ENCODE data around the gene PTEN. TPM values are rescaled to one million over a fixed set of nuclear protein-coding genes. Genes with fewer than 3 reads are reported as not detected.
"Not testable (repeated sequence)": the region's sequence is repeated elsewhere in the genome, so short reads cannot be mapped to it uniquely, and the experiment has no call there.

The PTEN gene
- total RNA-seq, 1 experiment from 2014 or later = 281 TPM

GRCh38 chr10:87827681-87828080 lies 35.7 kb upstream of the PTEN start:
- Histone ChIP-seq H3K4me1 (ENCODE audit: low read length) (no peaks in the 10 kb centered on the region), H3K36me3 (ENCODE audit: insufficient read depth, low read length) (no peaks in the 10 kb centered on the region), H2AFZ (ENCODE audit: low read length) (no peak overlapping the region), H3K9me2 (replicated peaks; ENCODE audit: insufficient read depth, low read length) (no peaks in the 10 kb centered on the region), H3K27me3 (ENCODE audit: low read length) (no peaks in the 10 kb centered on the region), H3K4me2 (ENCODE audit: low read depth, low read length, poor library complexity, severe bottlenecking) (no peak overlapping the region), H4K20me1 (ENCODE audit: insufficient read depth, low read depth, low read length) (no peaks in the 10 kb centered on the region), H3K9ac (ENCODE audit: low read length) (no peak overlapping the region), H3K27ac (ENCODE audit: low read length) (no peak overlapping the region), H3K9me3 (ENCODE audit: low read length) (no peaks in the 10 kb centered on the region), H3K79me2 (ENCODE audit: low read length) (no peaks in the 10 kb centered on the region), H3K4me3 (ENCODE audit: low read length) (no peak overlapping the region)
- DNase-seq = no peak

GRCh38 chr10:87829051-87829450 lies 34.4 kb upstream of the PTEN start:
- DNase-seq; H3K9me2 ChIP-seq (replicated peaks; ENCODE audit: insufficient read depth, low read length); H3K4me2 ChIP-seq (ENCODE audit: low read depth, low read length, poor library complexity, severe bottlenecking); H3K36me3 ChIP-seq (ENCODE audit: insufficient read depth, low read length); H3K4me3 ChIP-seq (ENCODE audit: low read length); H4K20me1 ChIP-seq (ENCODE audit: insufficient read depth, low read depth, low read length); H2AFZ ChIP-seq (ENCODE audit: low read length); H3K9ac ChIP-seq (ENCODE audit: low read length); H3K4me1 ChIP-seq (ENCODE audit: low read length); H3K79me2 ChIP-seq (ENCODE audit: low read length); H3K27me3 ChIP-seq (ENCODE audit: low read length); H3K27ac ChIP-seq (ENCODE audit: low read length); H3K9me3 ChIP-seq (ENCODE audit: low read length): not testable (repeated sequence)

GRCh38 chr10:87829986-87830729 lies 33.3 kb upstream of the PTEN start:
- H4K20me1 ChIP-seq (ENCODE audit: insufficient read depth, low read depth, low read length) = no peaks in the 10 kb centered on the region
- H3K4me1 ChIP-seq (ENCODE audit: low read length) = no peaks in the 10 kb centered on the region
- DNase-seq = no peak
- H2AFZ ChIP-seq (ENCODE audit: low read length) = no peak overlapping the region
- no peak overlapping the region for H3K4me2 ChIP-seq (ENCODE audit: low read depth, low read length, poor library complexity, severe bottlenecking)
- no peak overlapping the region for H3K4me3 ChIP-seq (ENCODE audit: low read length)
- H3K9ac ChIP-seq (ENCODE audit: low read length) = no peak overlapping the region
- no peaks in the 10 kb centered on the region for H3K9me3 ChIP-seq (ENCODE audit: low read length)
- no peaks in the 10 kb centered on the region for H3K79me2 ChIP-seq (ENCODE audit: low read length)
- H3K27me3 ChIP-seq (ENCODE audit: low read length) = no peaks in the 10 kb centered on the region
- H3K36me3 ChIP-seq (ENCODE audit: insufficient read depth, low read length) = no peaks in the 10 kb centered on the region
- no peak overlapping the region for H3K27ac ChIP-seq (ENCODE audit: low read length)
- no peaks in the 10 kb centered on the region for H3K9me2 ChIP-seq (replicated peaks; ENCODE audit: insufficient read depth, low read length)

GRCh38 chr10:87836098-87836497 lies 27.3 kb upstream of the PTEN start:
- Histone ChIP-seq H3K9ac (ENCODE audit: low read length) (no peak overlapping the region), H3K9me3 (ENCODE audit: low read length) (no peaks in the 10 kb centered on the region), H3K4me3 (ENCODE audit: low read length) (no peak overlapping the region), H3K9me2 (replicated peaks; ENCODE audit: insufficient read depth, low read length) (no peaks in the 10 kb centered on the region), H3K4me1 (ENCODE audit: low read length) (no peaks in the 10 kb centered on the region; the same call in 1 of the 2 replicates), H4K20me1 (ENCODE audit: insufficient read depth, low read depth, low read length) (no peaks in the 10 kb centered on the region), H3K4me2 (ENCODE audit: low read depth, low read length, poor library complexity, severe bottlenecking) (no peak overlapping the region), H3K27me3 (ENCODE audit: low read length) (no peaks in the 10 kb centered on the region), H3K27ac (ENCODE audit: low read length) (no peak overlapping the region), H3K36me3 (ENCODE audit: insufficient read depth, low read length) (no peaks in the 10 kb centered on the region), H2AFZ (ENCODE audit: low read length) (no peak overlapping the region), H3K79me2 (ENCODE audit: low read length) (no peaks in the 10 kb centered on the region)
- no peak for DNase-seq

- Histone ChIP-seq H3K36me3 (ENCODE audit: insufficient read depth, low read length) (no peaks in the 10 kb centered on the region), H4K20me1 (ENCODE audit: insufficient read depth, low read depth, low read length) (no peaks in the 10 kb centered on the region), H3K27me3 (ENCODE audit: low read length) (no peaks in the 10 kb centered on the region), H3K9ac (ENCODE audit: low read length) (no peak overlapping the region), H2AFZ (ENCODE audit: low read length) (no peak overlapping the region), H3K9me3 (ENCODE audit: low read length) (no peaks in the 10 kb centered on the region), H3K4me1 (ENCODE audit: low read length) (no peaks in the 10 kb centered on the region; the same call in 1 of the 2 replicates), H3K27ac (ENCODE audit: low read length) (no peak overlapping the region), H3K9me2 (replicated peaks; ENCODE audit: insufficient read depth, low read length) (no peaks in the 10 kb centered on the region), H3K4me2 (ENCODE audit: low read depth, low read length, poor library complexity, severe bottlenecking) (no peak overlapping the region), H3K4me3 (ENCODE audit: low read length) (no peak overlapping the region), H3K79me2 (ENCODE audit: low read length) (no peaks in the 10 kb centered on the region)
- no peak for DNase-seq
Observed at GRCh38 chr10:87837445-87837844, 26.0 kb upstream of the PTEN start.

GRCh38 chr10:87838650-87839049 lies 24.8 kb upstream of the PTEN start:
- H3K27ac ChIP-seq (ENCODE audit: low read length) = no peak overlapping the region
- no peak overlapping the region for H3K4me3 ChIP-seq (ENCODE audit: low read length)
- no peaks in the 10 kb centered on the region for H3K9me2 ChIP-seq (replicated peaks; ENCODE audit: insufficient read depth, low read length)
- H2AFZ ChIP-seq (ENCODE audit: low read length) = no peak overlapping the region
- no peak for DNase-seq
- H3K4me1 ChIP-seq (ENCODE audit: low read length) = no peaks in the 10 kb centered on the region; the same call in 1 of the 2 replicates
- H3K27me3 ChIP-seq (ENCODE audit: low read length) = no peaks in the 10 kb centered on the region
- no peak overlapping the region for H3K4me2 ChIP-seq (ENCODE audit: low read depth, low read length, poor library complexity, severe bottlenecking)
- H3K9ac ChIP-seq (ENCODE audit: low read length) = no peak overlapping the region
- no peaks in the 10 kb centered on the region for H3K79me2 ChIP-seq (ENCODE audit: low read length)
- H3K9me3 ChIP-seq (ENCODE audit: low read length) = no peaks in the 10 kb centered on the region
- H3K36me3 ChIP-seq (ENCODE audit: insufficient read depth, low read length) = no peaks in the 10 kb centered on the region
- H4K20me1 ChIP-seq (ENCODE audit: insufficient read depth, low read depth, low read length) = no peaks in the 10 kb centered on the region

- Histone ChIP-seq H3K27ac (ENCODE audit: low read length) (no peak overlapping the region), H3K27me3 (ENCODE audit: low read length) (no peaks in the 10 kb centered on the region), H3K36me3 (ENCODE audit: insufficient read depth, low read length) (no peaks in the 10 kb centered on the region), H3K9ac (ENCODE audit: low read length) (no peak overlapping the region), H3K4me3 (ENCODE audit: low read length) (no peak overlapping the region), H2AFZ (ENCODE audit: low read length) (no peak overlapping the region), H3K9me2 (replicated peaks; ENCODE audit: insufficient read depth, low read length) (no peaks in the 10 kb centered on the region), H3K9me3 (ENCODE audit: low read length) (no peaks in the 10 kb centered on the region), H3K4me1 (ENCODE audit: low read length) (no peaks in the 10 kb centered on the region; the same call in 1 of the 2 replicates), H3K4me2 (ENCODE audit: low read depth, low read length, poor library complexity, severe bottlenecking) (no peak overlapping the region), H4K20me1 (ENCODE audit: insufficient read depth, low read depth, low read length) (no peaks in the 10 kb centered on the region), H3K79me2 (ENCODE audit: low read length) (no peaks in the 10 kb centered on the region)
- DNase-seq = no peak
Observed at GRCh38 chr10:87841186-87841585, 22.2 kb upstream of the PTEN start.

GRCh38 chr10:87842220-87842641 lies 21.2 kb upstream of the PTEN start:
- Histone ChIP-seq H3K4me3 (ENCODE audit: low read length) (no peak overlapping the region), H3K27ac (ENCODE audit: low read length) (no peak overlapping the region), H3K27me3 (ENCODE audit: low read length) (no peaks in the 10 kb centered on the region), H3K9me3 (ENCODE audit: low read length) (no peaks in the 10 kb centered on the region), H3K4me1 (ENCODE audit: low read length) (no peaks in the 10 kb centered on the region; the same call in 1 of the 2 replicates), H2AFZ (ENCODE audit: low read length) (no peak overlapping the region), H3K9me2 (replicated peaks; ENCODE audit: insufficient read depth, low read length) (no peaks in the 10 kb centered on the region), H3K36me3 (ENCODE audit: insufficient read depth, low read length) (no peaks in the 10 kb centered on the region), H4K20me1 (ENCODE audit: insufficient read depth, low read depth, low read length) (no peaks in the 10 kb centered on the region), H3K9ac (ENCODE audit: low read length) (no peak overlapping the region), H3K79me2 (ENCODE audit: low read length) (no peaks in the 10 kb centered on the region), H3K4me2 (ENCODE audit: low read depth, low read length, poor library complexity, severe bottlenecking) (no peak overlapping the region)
- DNase-seq = no peak

All from Karpas-422 (cell line).